NCI-H1417 (cell line): ENCODE measurements around the gene CLCN3.
A peak's percentile ranks its signal among the peaks of the same experiment; 100 is the strongest.
"Not testable (repeated sequence)": the region's sequence is repeated elsewhere in the genome, so short reads cannot be mapped to it uniquely, and the experiment has no call there.

Experiments
- DNase-seq, 3 experiments: peaks; one replicate each; lab custom pipeline; 2025; lab: John Stamatoyannopoulos, UW

Gene CLCN3

GRCh38 chr4:169698331-169698730 is 78.0 kb downstream of the CLCN3 start:
- DNase-seq, result no peak

GRCh38 chr4:169707958-169708643 is 87.7 kb downstream of the CLCN3 start:
- DNase-seq, result no peak

- DNase-seq, result no peak
Measured at GRCh38 chr4:169715826-169716225, 95.4 kb downstream of the CLCN3 start.

- no peak for DNase-seq
Measured at GRCh38 chr4:169716677-169717076, 96.3 kb downstream of the CLCN3 start.

- DNase-seq, result no peak
Measured at GRCh38 chr4:169720529-169720928, 100.2 kb downstream of the CLCN3 start.

- DNase-seq, result peak in 1 of 3 experiments; percentile 22
Measured at GRCh38 chr4:169723207-169723965, 103.0 kb downstream of the CLCN3 start.

GRCh38 chr4:169724260-169724659 is 103.9 kb downstream of the CLCN3 start:
- no peak for DNase-seq

- no peak for DNase-seq
Measured at GRCh38 chr4:169727616-169728015, 107.2 kb downstream of the CLCN3 start.

- DNase-seq, result no peak
Measured at GRCh38 chr4:169730564-169730963, 110.2 kb downstream of the CLCN3 start.

- DNase-seq, result not testable (repeated sequence)
Measured at GRCh38 chr4:169738604-169739003, 118.2 kb downstream of the CLCN3 start.

GRCh38 chr4:169741569-169741968 is 121.2 kb downstream of the CLCN3 start:
- DNase-seq, result no peak

GRCh38 chr4:169744601-169745000 is 124.2 kb downstream of the CLCN3 start:
- no peak for DNase-seq

- no peak for DNase-seq
Measured at GRCh38 chr4:169745291-169745690, 124.9 kb downstream of the CLCN3 start.

GRCh38 chr4:169756971-169757574 is 136.7 kb downstream of the CLCN3 start:
- peak in 2 of 3 experiments; percentile 55 to 68 for DNase-seq

- DNase-seq, result peak; percentile 95 to 98 (median 95)
Measured at GRCh38 chr4:169757575-169758184, 137.3 kb downstream of the CLCN3 start, which contains the start of gene HPF1. TSS of gene HPF1 (minus strand) at chr4:169757944. CDS start at chr4:169757877, 67 bp downstream.

GRCh38 chr4:169758401-169758962 is 138.1 kb downstream of the CLCN3 start:
- DNase-seq, result peak in 1 of 3 experiments; percentile 76

- no peak for DNase-seq
Measured at GRCh38 chr4:169761846-169762245, 141.5 kb downstream of the CLCN3 start.

GRCh38 chr4:169765835-169766234 is 145.5 kb downstream of the CLCN3 start:
- DNase-seq, result peak in 1 of 3 experiments; percentile 7

GRCh38 chr4:169766741-169767140 is 146.4 kb downstream of the CLCN3 start:
- no peak for DNase-seq

GRCh38 chr4:169768385-169768784 is 148.0 kb downstream of the CLCN3 start:
- DNase-seq, result no peak

- no peak for DNase-seq
Measured at GRCh38 chr4:169770416-169770815, 150.0 kb downstream of the CLCN3 start.

GRCh38 chr4:169771556-169772080 is 151.2 kb downstream of the CLCN3 start:
- DNase-seq, result not testable (repeated sequence)
